ENCODE data around the gene LST1.

- TF ChIP-seq, protein P1, sequence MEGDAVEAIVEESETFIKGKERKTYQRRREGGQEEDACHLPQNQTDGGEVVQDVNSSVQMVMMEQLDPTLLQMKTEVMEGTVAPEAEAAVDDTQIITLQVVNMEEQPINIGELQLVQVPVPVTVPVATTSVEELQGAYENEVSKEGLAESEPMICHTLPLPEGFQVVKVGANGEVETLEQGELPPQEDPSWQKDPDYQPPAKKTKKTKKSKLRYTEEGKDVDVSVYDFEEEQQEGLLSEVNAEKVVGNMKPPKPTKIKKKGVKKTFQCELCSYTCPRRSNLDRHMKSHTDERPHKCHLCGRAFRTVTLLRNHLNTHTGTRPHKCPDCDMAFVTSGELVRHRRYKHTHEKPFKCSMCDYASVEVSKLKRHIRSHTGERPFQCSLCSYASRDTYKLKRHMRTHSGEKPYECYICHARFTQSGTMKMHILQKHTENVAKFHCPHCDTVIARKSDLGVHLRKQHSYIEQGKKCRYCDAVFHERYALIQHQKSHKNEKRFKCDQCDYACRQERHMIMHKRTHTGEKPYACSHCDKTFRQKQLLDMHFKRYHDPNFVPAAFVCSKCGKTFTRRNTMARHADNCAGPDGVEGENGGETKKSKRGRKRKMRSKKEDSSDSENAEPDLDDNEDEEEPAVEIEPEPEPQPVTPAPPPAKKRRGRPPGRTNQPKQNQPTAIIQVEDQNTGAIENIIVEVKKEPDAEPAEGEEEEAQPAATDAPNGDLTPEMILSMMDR (IDR thresholded peaks at IDR 0.05) = no peak
- TF ChIP-seq POLR2AphosphoS5 (IDR thresholded peaks at IDR 0.05) = no peak
- TF ChIP-seq EP300 (IDR thresholded peaks at IDR 0.05) = no peak
These were observed 45.1 kb downstream of the LST1 start for GRCh38 chr6:31631209-31631608.

All from esophagus muscularis mucosa (tissue), 4 donors.